HG02973 (cell line): ENCODE data around the gene PPP1R12C.
"Not testable (repeated sequence)": the region's sequence is repeated elsewhere in the genome, so short reads cannot be mapped to it uniquely, and the experiment has no call there.

ENCODE experiments used
- ATAC-seq: cut with Tn5 transposase; IDR thresholded peaks from one replicate; pipeline ENCODE4 v1.9.1; 2021; ENCODE audit warnings: moderate library complexity; ENCODE audit not compliant: unreplicated experiment

Gene PPP1R12C

GRCh38 chr19:55112246-55112776 is 5.1 kb downstream of the PPP1R12C start:
- ATAC-seq = no peak

GRCh38 chr19:55111238-55111831 is 6.1 kb downstream of the PPP1R12C start:
- no peak for ATAC-seq

- ATAC-seq = no peak
Observed at GRCh38 chr19:55109527-55110291, 7.7 kb downstream of the PPP1R12C start.

DNA sequence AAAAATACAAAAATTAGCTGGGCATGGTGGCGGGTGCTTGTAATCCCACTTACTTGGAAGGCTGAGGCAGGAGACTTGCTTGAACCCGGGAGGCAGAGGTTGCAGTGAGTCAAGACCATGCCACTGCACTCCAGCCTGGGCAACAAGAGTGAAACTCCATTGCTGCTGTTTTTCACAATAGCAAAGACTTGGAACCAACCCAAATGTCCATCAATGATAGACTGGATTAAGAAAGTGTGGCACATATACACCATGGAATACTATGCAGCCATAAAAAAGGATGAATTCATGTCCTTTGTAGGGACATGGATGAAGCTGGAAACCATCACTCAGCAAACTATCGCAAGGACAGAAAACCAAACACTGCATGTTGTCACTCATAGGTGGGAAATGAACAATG is 10.2 kb downstream of the PPP1R12C start:
- not testable (repeated sequence) for ATAC-seq

DNA sequence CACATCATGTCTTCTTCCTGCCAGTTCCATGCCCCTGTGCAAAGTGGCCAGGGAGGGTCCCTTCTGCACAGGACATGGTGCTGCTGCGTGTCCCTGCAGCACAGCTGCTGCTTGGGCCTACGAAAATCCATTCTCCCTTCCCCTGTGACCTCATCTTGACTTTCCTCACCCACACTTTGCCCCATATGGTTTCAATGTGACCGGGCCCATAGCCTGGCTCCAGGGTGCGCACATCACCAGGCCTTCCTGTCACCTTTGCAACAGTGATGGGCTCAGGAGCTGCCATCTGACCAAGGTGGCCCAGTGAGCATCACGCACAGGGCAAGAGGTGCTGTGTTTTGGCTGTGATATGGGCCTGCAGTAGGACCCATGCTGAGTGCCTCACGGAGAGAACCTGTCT is 10.8 kb downstream of the PPP1R12C start:
- ATAC-seq = no peak

GRCh38 chr19:55105237-55105636 is 12.2 kb downstream of the PPP1R12C start:
- ATAC-seq = no peak

DNA sequence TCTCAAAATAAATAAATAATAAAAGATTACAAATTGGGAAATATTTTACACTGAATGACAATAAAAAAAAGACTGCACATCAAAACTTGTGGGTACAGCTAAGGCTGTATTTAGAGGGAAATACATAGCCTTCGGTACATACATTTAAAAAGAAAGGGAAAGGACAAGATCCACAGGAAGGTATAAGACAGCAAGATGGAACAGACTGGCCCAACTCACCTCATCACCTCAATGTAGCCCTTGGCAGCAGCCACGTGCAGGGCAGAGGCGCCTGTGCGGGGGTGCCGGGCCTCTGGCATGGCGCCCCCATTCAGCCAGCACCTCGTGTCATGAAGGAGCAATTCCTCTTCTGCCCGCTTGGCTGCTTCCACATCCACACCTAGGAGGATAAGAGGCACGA is 14.2 kb downstream of the PPP1R12C start:
- no peak for ATAC-seq

DNA sequence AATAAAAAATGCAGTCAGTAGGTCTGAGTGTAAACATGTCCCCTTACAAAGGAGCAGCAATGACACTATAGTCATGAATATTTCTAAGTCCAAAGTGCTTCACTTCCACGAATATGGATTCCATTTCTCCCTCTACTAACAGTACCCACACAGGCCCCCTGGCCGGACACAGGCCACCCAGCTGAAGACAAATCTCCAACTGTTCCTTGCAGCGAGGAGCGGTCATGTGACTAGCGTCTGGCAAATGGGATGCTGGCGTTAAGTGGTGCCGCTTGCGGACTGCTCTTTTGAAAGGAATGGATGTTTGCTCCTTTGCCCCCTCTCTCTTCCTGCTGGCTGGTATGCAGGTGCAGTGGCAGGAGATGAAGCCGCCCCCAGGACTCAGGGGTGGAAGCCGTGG is 16.2 kb downstream of the PPP1R12C start:
- no peak for ATAC-seq

DNA sequence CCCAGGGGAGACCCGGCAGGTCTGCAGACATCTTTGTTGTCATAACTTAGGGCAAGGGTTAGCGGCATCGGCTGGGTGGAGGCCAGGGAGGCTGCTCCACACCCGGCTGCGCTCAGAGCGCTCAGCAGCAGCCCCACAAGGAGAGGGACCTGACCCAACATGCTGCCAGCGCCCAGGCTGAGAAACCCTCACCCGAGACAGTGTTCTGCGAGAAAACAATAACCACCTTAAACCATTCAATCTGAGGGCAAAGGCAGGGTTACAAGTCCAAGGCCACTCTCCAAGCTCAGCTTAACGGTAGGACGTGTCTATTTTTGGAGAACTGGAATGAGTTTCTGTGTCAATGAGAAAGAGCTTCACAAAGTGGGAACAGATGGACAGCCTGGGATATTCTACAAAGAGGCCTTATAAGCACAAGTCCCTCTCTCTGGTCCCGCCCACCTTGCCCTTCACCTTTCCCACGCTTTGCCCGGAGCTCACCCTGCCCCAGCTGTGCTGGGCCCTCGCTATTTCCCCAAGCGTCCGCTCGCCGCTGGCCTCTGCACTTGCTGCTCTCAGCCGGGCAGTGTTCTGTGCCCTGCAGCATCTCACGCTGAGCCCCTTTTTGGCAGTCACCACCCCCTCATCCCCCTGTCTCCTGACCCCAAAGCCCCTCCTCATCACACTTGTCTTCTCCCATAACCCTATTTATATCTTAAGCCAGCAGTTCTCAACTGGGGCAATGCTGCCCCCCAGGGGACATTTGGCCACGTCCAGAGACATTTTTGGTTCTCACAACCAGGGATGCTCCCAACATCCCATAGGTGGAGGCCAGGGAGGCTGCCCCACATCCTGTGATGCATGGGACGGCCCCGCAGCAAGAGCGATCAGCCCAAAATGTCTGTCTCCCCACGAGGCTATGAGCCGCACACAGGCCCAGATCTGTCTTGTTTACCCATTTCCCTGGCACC is 17.6 kb downstream of the PPP1R12C start:
- ATAC-seq = no peak

- no peak for ATAC-seq
Observed at GRCh38 chr19:55098716-55099556, 18.5 kb downstream of the PPP1R12C start.

GRCh38 chr19:55097864-55098715 is 19.3 kb downstream of the PPP1R12C start:
- ATAC-seq = no peak

DNA sequence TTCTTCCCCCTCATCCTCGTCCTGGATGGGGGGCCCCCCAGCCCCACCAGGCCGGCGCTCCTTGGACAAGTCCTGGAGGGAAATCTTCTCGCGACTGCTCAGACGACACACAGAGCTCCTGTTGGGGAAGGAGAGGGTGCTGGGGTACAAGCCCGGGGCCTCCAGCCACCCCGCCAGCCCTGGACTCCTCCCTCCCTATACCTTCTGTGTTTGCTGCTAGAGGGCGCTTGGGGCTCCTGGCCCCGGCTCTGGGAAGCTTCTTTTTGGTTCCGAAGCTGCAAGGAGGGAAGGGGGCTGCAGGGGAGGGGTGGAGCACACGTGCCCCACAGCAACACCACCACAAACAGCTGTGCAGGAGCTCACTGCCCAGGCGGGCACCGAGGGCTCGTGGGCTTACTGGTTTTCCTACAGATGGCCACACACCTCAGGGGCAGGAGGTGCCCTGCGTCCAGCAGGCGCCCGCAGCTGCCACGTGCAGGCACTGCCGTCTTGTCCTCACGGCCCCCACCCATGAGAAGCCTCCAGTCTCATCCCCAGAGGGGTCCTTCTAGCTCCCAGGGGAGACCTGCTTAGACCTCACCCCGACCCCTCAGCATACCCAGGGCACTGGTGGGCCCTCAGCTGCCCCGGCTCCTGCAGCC is 21.3 kb downstream of the PPP1R12C start:
- no peak for ATAC-seq

- no peak for ATAC-seq
Observed at GRCh38 chr19:55095260-55096060, 22.0 kb downstream of the PPP1R12C start.

- no peak for ATAC-seq
Observed at GRCh38 chr19:55094456-55095259, 22.8 kb downstream of the PPP1R12C start.

GRCh38 chr19:55092423-55093318 is 24.8 kb downstream of the PPP1R12C start:
- no peak for ATAC-seq

GRCh38 chr19:55091955-55092354 is 25.5 kb downstream of the PPP1R12C start:
- no peak for ATAC-seq
